Panc1 (cell line): Measurements from ENCODE around the gene CDH13. TPM values are rescaled to one million over a fixed set of nuclear protein-coding genes. Genes with fewer than 3 reads are reported as not detected.

Experiments used
- ATAC-seq: fragments of 200-7000 bp; cut with Tn5 transposase; 2 replicates; pipeline ENCODE4 v1.9.1; 2020; ENCODE audit warnings: mild to moderate bottlenecking, moderate library complexity
- BruUV-seq: library from RNA; stranded (reverse); fragments of 400-500 nt; replicated peaks from 2 replicates; lab custom pipeline; 2021; lab: Mats Ljungman, UMichigan
- CTCF ChIA-PET: fragments of 300-600 bp; sonication (Branson Sonifier 250); formaldehyde crosslinking; loops from one replicate; lab custom pipeline; 2022; ENCODE audit warnings: antibody characterized with exemption; lab: Charles Lee
- POLR2A ChIA-PET: fragments of 300-600 bp; sonication (Branson Sonifier 250); formaldehyde crosslinking; loops from one replicate; lab custom pipeline; 2022; ENCODE audit warnings: antibody characterized with exemption; lab: Charles Lee
- DNase-seq: peaks from one replicate; pipeline ENCODE4 v3.0.0-alpha.2; 2010; ENCODE audit warnings: low read depth, low spot score
- H3K27ac ChIP-seq: 2 replicates; pipeline ENCODE4 v1.5.1; 2011; ENCODE audit warnings: mild to moderate bottlenecking, low read length, inconsistent platforms
- H3K27me3 ChIP-seq: fragments of 200-500 bp; sonication (Bioruptor generic); 2 replicates; pipeline ENCODE4 v1.6.0; 2014; ENCODE audit warnings: low read length, inconsistent platforms; ENCODE audit not compliant: control insufficient read depth, insufficient read depth
- H3K36me3 ChIP-seq: fragments of 200-500 bp; sonication (Bioruptor generic); 2 replicates; pipeline ENCODE4 v1.5.1; 2014; ENCODE audit warnings: inconsistent platforms, mild to moderate bottlenecking, low read length, moderate library complexity; ENCODE audit not compliant: control insufficient read depth, insufficient read depth
- H3K4me1 ChIP-seq: 2 replicates; pipeline ENCODE4 v1.5.1; 2011; ENCODE audit warnings: inconsistent platforms, mild to moderate bottlenecking, low read length, moderate library complexity; ENCODE audit not compliant: control insufficient read depth, insufficient read depth
- H3K4me3 ChIP-seq, 2 experiments: 2 replicates each; pipeline ENCODE4 v1.5.1; 2011 to 2012; ENCODE audit warnings: low read depth in 2 of 2, low read length in 2 of 2, mild to moderate bottlenecking in 2 of 2, inconsistent platforms in 1 of 2, moderate library complexity in 1 of 2
- H3K9me3 ChIP-seq: fragments of 200-500 bp; sonication (Bioruptor generic); 2 replicates; pipeline ENCODE4 v1.5.1; 2014; ENCODE audit warnings: low read depth, mild to moderate bottlenecking, inconsistent platforms, low read length, moderate library complexity; ENCODE audit not compliant: control insufficient read depth, insufficient read depth
- POLR2AphosphoS5 ChIP-seq: IDR thresholded peaks from 2 replicates; pipeline ENCODE4 v1.6.1; 2012; ENCODE audit warnings: mild to moderate bottlenecking, low read depth, low read length, moderate library complexity
- SIN3A ChIP-seq: IDR thresholded peaks from 2 replicates; pipeline ENCODE4 v1.6.1; 2012; ENCODE audit warnings: low read depth, mild to moderate bottlenecking, low read length, moderate library complexity, borderline replicate concordance; ENCODE audit not compliant: insufficient read depth
- TCF7L2 ChIP-seq: IDR thresholded peaks from 2 replicates; pipeline ENCODE4 v1.6.1; 2011; ENCODE audit warnings: mild to moderate bottlenecking, low read depth, low read length, inconsistent platforms
- in situ Hi-C: cut with HindIII; loops from 2 replicates; pipeline ENCODE4 v1.10.0; 2016; ENCODE audit warnings: low sequenced_read_pairs, low pct_unique_long_range_greater_than_20kb
- intact Hi-C: fragments of 100-400 bp; cut with micrococcal nuclease; formaldehyde crosslinking; loops from one replicate; pipeline ENCODE4 v1.10.0; 2022; ENCODE audit not compliant: unreplicated experiment
- total RNA-seq: library from RNA; stranded (reverse); gene quantifications from one replicate; pipeline ENCODE4 v1.2.1, GENCODE V29; 2021; ENCODE audit not compliant: unreplicated experiment
- TF ChIP-seq, protein P1 (sequence below), 2 experiments: IDR thresholded peaks; 2 replicates each; pipeline ENCODE4 v1.6.1; 2011 to 2012; ENCODE audit warnings: low read depth in 2 of 2, control low read depth in 1 of 2, low read length in 1 of 2, mild to moderate bottlenecking in 1 of 2, moderate library complexity in 1 of 2; ENCODE audit not compliant: insufficient read depth in 1 of 2
- TF ChIP-seq, protein P2 (sequence below): fragments of 450-650 bp; IDR thresholded peaks from 2 replicates; pipeline ENCODE4 v1.5.1; 2017; ENCODE audit warnings: mild to moderate bottlenecking

The CDH13 gene
- total RNA-seq, 1 experiment from 2014 or later = not detected

DNA sequence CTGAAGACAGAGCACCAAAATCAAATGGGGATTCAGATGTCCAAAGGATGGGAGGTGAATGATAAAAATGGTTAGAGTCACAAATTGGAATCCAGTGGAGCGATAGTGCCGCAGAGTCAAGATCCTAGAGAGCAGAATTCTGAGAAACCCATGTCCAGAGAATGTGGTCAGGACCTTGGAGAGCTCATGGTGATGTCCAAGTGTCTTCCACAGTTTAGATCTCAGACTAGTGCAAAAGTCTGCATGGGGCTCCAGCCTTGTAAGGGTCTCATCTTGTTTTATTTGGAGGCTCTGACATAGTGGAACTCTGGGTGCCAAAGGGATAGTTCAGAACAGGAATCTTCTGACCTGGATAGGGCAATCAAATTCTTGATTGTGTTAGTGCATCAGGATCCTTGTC is 935.1 kb downstream of the CDH13 start:
- Histone ChIP-seq H3K27me3 (no peaks in the 10 kb centered on the region), H3K36me3 (no peaks in the 10 kb centered on the region), H3K4me1 (no peaks in the 10 kb centered on the region), H3K4me3 (no peak overlapping the region), H3K27ac (no peak overlapping the region), H3K9me3 (no peaks in the 10 kb centered on the region)
- POLR2A ChIA-PET = interaction anchor here (1.0 kb wide), 1 partner anchor 38 kb away, joined by 3 read pairs; no protein-coding TSS in a partner anchor
- CTCF ChIA-PET = no interaction called here
- ATAC-seq (no peak), DNase-seq (no peak)
- intact Hi-C loops (no loop called here), in situ Hi-C loops (no loop called here)
- TF ChIP-seq, protein P1, sequence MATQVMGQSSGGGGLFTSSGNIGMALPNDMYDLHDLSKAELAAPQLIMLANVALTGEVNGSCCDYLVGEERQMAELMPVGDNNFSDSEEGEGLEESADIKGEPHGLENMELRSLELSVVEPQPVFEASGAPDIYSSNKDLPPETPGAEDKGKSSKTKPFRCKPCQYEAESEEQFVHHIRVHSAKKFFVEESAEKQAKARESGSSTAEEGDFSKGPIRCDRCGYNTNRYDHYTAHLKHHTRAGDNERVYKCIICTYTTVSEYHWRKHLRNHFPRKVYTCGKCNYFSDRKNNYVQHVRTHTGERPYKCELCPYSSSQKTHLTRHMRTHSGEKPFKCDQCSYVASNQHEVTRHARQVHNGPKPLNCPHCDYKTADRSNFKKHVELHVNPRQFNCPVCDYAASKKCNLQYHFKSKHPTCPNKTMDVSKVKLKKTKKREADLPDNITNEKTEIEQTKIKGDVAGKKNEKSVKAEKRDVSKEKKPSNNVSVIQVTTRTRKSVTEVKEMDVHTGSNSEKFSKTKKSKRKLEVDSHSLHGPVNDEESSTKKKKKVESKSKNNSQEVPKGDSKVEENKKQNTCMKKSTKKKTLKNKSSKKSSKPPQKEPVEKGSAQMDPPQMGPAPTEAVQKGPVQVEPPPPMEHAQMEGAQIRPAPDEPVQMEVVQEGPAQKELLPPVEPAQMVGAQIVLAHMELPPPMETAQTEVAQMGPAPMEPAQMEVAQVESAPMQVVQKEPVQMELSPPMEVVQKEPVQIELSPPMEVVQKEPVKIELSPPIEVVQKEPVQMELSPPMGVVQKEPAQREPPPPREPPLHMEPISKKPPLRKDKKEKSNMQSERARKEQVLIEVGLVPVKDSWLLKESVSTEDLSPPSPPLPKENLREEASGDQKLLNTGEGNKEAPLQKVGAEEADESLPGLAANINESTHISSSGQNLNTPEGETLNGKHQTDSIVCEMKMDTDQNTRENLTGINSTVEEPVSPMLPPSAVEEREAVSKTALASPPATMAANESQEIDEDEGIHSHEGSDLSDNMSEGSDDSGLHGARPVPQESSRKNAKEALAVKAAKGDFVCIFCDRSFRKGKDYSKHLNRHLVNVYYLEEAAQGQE (IDR thresholded peaks at IDR 0.05; ENCODE audit: insufficient read depth in 1 of 2, low read depth in 2 of 2, low read length in 1 of 2) = peak; percentile 71 to 75
- no peak for TF ChIP-seq TCF7L2
- no peak for TF ChIP-seq SIN3A
- no peak for TF ChIP-seq POLR2AphosphoS5
- TF ChIP-seq, protein P2, sequence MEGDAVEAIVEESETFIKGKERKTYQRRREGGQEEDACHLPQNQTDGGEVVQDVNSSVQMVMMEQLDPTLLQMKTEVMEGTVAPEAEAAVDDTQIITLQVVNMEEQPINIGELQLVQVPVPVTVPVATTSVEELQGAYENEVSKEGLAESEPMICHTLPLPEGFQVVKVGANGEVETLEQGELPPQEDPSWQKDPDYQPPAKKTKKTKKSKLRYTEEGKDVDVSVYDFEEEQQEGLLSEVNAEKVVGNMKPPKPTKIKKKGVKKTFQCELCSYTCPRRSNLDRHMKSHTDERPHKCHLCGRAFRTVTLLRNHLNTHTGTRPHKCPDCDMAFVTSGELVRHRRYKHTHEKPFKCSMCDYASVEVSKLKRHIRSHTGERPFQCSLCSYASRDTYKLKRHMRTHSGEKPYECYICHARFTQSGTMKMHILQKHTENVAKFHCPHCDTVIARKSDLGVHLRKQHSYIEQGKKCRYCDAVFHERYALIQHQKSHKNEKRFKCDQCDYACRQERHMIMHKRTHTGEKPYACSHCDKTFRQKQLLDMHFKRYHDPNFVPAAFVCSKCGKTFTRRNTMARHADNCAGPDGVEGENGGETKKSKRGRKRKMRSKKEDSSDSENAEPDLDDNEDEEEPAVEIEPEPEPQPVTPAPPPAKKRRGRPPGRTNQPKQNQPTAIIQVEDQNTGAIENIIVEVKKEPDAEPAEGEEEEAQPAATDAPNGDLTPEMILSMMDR = no peak
- no TSS peak for BruUV-seq

DNA sequence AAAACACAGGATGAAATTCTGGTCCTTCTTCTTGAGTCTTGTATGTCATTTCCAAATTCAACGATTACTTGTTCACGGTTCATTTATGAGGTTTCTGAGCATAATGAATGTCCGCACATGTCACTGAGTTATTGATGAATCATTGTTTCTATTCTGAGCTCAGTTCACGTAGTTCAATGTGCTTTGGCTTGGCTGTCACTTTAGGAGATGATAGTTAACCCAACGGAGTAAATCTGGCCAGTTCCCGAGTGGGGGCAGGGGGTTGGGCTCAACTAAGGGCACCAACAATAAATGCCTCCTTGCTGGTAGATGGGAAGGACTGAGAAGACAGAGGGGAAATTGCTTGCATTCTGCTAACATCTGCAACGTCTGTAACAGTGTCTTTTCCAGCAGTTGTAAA is 941.6 kb downstream of the CDH13 start:
- ChIA-PET POLR2A (no interaction called here), CTCF (no interaction called here)
- no peak overlapping the region for H3K4me3 ChIP-seq
- no peak overlapping the region for H3K27ac ChIP-seq
- no peak for ATAC-seq
- in situ Hi-C loops (no loop called here), intact Hi-C loops (no loop called here)
- DNase-seq = no peak
- BruUV-seq = no TSS peak
- H3K4me1 ChIP-seq = no peaks in the 10 kb centered on the region
- TF ChIP-seq POLR2AphosphoS5 (no peak), TCF7L2 (no peak), SIN3A (no peak)
- TF ChIP-seq, protein P1 (IDR thresholded peaks at IDR 0.05; ENCODE audit: insufficient read depth in 1 of 2, low read depth in 2 of 2, low read length in 1 of 2) = no peak
- TF ChIP-seq, protein P2 = no peak
- H3K9me3 ChIP-seq = no peaks in the 10 kb centered on the region
- H3K36me3 ChIP-seq = no peaks in the 10 kb centered on the region
- H3K27me3 ChIP-seq = no peaks in the 10 kb centered on the region
